HEK293 (cell line): ENCODE measurements around the gene AKT3.

Experiments used
- CTCF ChIA-PET: fragments of 350-600 bp; formaldehyde crosslinking; extraction: SDS; loops from one replicate; lab custom pipeline; 2021; ENCODE audit warnings: antibody characterized with exemption; lab: Yijun Ruan, JAX
- POLR2A ChIA-PET: fragments of 300-600 bp; formaldehyde crosslinking; extraction: SDS; loops from one replicate; lab custom pipeline; 2020; ENCODE audit warnings: antibody characterized with exemption, inconsistent platforms; lab: Yijun Ruan, JAX
- H3K27ac ChIP-seq: fragments of 200-500 bp; sonication (Bioruptor generic); 2 replicates; pipeline ENCODE4 v1.5.1; 2014; ENCODE audit warnings: low read depth, low read length, control low read depth, inconsistent platforms; ENCODE audit errors: extremely low read depth
- H3K36me3 ChIP-seq, 2 experiments: fragments of 200-500 bp in 1 of 2; sonication (Bioruptor generic) in 1 of 2; 1 replicate in 1 of 2; 2 replicates in 1 of 2; pipeline ENCODE4 v1.5.1; 2014 to 2017; ENCODE audit warnings: inconsistent platforms in 2 of 2, low read length in 2 of 2; ENCODE audit not compliant: control insufficient read depth in 2 of 2, insufficient read depth in 1 of 2
- H3K4me1 ChIP-seq: fragments of 200-500 bp; sonication (Bioruptor generic); 2 replicates; pipeline ENCODE4 v1.5.1; 2014; ENCODE audit warnings: mild to moderate bottlenecking, low read length, inconsistent platforms; ENCODE audit not compliant: control insufficient read depth, insufficient read depth
- H3K4me3 ChIP-seq: 2 replicates; pipeline ENCODE4 v1.5.1; 2011; ENCODE audit warnings: low read depth, mild to moderate bottlenecking, control low read depth, low read length, moderate library complexity
- H3K9me3 ChIP-seq: fragments of 200-500 bp; sonication (Bioruptor generic); 2 replicates; pipeline ENCODE4 v1.5.1; 2014; ENCODE audit warnings: low read depth, low read length, inconsistent platforms; ENCODE audit not compliant: control insufficient read depth, insufficient read depth
- OVOL3 ChIP-seq: fragments of 450-650 bp; formaldehyde crosslinking; IDR thresholded peaks from 2 replicates; pipeline ENCODE4 v1.5.1; 2016; ENCODE audit warnings: missing biosample characterization, missing genetic modification characterization
- PRDM2 ChIP-seq: fragments of 450-650 bp; formaldehyde crosslinking; IDR thresholded peaks from 2 replicates; pipeline ENCODE4 v1.5.1; 2016; ENCODE audit warnings: missing biosample characterization, missing genetic modification characterization, borderline replicate concordance
- RBAK ChIP-seq: fragments of 450-650 bp; formaldehyde crosslinking; IDR thresholded peaks from 2 replicates; pipeline ENCODE4 v1.5.1; 2016; ENCODE audit warnings: missing biosample characterization, missing genetic modification characterization
- ZFP3 ChIP-seq: fragments of 450-650 bp; formaldehyde crosslinking; IDR thresholded peaks from 2 replicates; pipeline ENCODE4 v1.5.1; 2016; ENCODE audit warnings: low read depth, missing biosample characterization, missing genetic modification characterization
- ZFP41 ChIP-seq: fragments of 450-650 bp; formaldehyde crosslinking; IDR thresholded peaks from 2 replicates; pipeline ENCODE4 v1.5.1; 2016; ENCODE audit warnings: missing biosample characterization, missing genetic modification characterization, borderline replicate concordance
- ZNF292 ChIP-seq: fragments of 450-650 bp; formaldehyde crosslinking; IDR thresholded peaks from 2 replicates; pipeline ENCODE4 v1.5.1; 2016; ENCODE audit warnings: low read depth, missing biosample characterization, missing genetic modification characterization, borderline replicate concordance
- ZNF335 ChIP-seq: fragments of 450-650 bp; formaldehyde crosslinking; conservative IDR thresholded peaks from 2 replicates; pipeline ENCODE4 v1.5.1; 2016; ENCODE audit warnings: missing biosample characterization, missing genetic modification characterization
- ZNF394 ChIP-seq: fragments of 450-650 bp; formaldehyde crosslinking; IDR thresholded peaks from 2 replicates; pipeline ENCODE4 v1.5.1; 2016; ENCODE audit warnings: missing biosample characterization, missing genetic modification characterization, mild to moderate bottlenecking, moderate library complexity, borderline replicate concordance
- ZNF426 ChIP-seq: fragments of 450-650 bp; formaldehyde crosslinking; IDR thresholded peaks from 2 replicates; pipeline ENCODE4 v1.5.1; 2017; ENCODE audit warnings: missing biosample characterization, missing genetic modification characterization, mild to moderate bottlenecking, inconsistent platforms, moderate library complexity
- ZNF600 ChIP-seq: fragments of 450-650 bp; formaldehyde crosslinking; IDR thresholded peaks from 2 replicates; pipeline ENCODE4 v1.5.1; 2016; ENCODE audit warnings: missing biosample characterization, missing genetic modification characterization
- ZNF664 ChIP-seq: fragments of 450-650 bp; formaldehyde crosslinking; IDR thresholded peaks from 2 replicates; pipeline ENCODE4 v1.5.1; 2016; ENCODE audit warnings: missing biosample characterization, missing genetic modification characterization
- ZNF776 ChIP-seq: fragments of 450-650 bp; formaldehyde crosslinking; IDR thresholded peaks from 2 replicates; pipeline ENCODE4 v1.5.0; 2017; ENCODE audit warnings: missing biosample characterization, missing genetic modification characterization, borderline replicate concordance
- ZSCAN5A ChIP-seq: fragments of 450-650 bp; formaldehyde crosslinking; IDR thresholded peaks from 2 replicates; pipeline ENCODE4 v1.5.1; 2016; ENCODE audit warnings: missing biosample characterization, missing genetic modification characterization
- TF ChIP-seq, protein P1 (sequence below): sonication (generic); formaldehyde crosslinking; IDR thresholded peaks from 2 replicates; pipeline ENCODE4 v1.8.1; 2022; ENCODE audit warnings: mild to moderate bottlenecking, moderate library complexity, missing genetic modification reagents
- TF ChIP-seq, protein P2 (sequence below): fragments of 450-650 bp; formaldehyde crosslinking; IDR thresholded peaks from 2 replicates; pipeline ENCODE4 v1.5.1; 2016; ENCODE audit warnings: missing biosample characterization, missing genetic modification characterization
- TF ChIP-seq, protein P3 (sequence below): fragments of 450-650 bp; formaldehyde crosslinking; IDR thresholded peaks from 2 replicates; pipeline ENCODE4 v1.5.1; 2016; ENCODE audit warnings: missing biosample characterization, missing genetic modification characterization
- TF ChIP-seq, protein P4 (sequence below): fragments of 450-650 bp; formaldehyde crosslinking; IDR thresholded peaks from 2 replicates; pipeline ENCODE4 v1.5.1; 2016; ENCODE audit warnings: missing biosample characterization, missing genetic modification characterization
- TF ChIP-seq, protein P5 (sequence below): fragments of 450-650 bp; formaldehyde crosslinking; IDR thresholded peaks from 2 replicates; pipeline ENCODE4 v1.5.1; 2017; ENCODE audit warnings: missing biosample characterization, missing genetic modification characterization

The AKT3 gene

DNA sequence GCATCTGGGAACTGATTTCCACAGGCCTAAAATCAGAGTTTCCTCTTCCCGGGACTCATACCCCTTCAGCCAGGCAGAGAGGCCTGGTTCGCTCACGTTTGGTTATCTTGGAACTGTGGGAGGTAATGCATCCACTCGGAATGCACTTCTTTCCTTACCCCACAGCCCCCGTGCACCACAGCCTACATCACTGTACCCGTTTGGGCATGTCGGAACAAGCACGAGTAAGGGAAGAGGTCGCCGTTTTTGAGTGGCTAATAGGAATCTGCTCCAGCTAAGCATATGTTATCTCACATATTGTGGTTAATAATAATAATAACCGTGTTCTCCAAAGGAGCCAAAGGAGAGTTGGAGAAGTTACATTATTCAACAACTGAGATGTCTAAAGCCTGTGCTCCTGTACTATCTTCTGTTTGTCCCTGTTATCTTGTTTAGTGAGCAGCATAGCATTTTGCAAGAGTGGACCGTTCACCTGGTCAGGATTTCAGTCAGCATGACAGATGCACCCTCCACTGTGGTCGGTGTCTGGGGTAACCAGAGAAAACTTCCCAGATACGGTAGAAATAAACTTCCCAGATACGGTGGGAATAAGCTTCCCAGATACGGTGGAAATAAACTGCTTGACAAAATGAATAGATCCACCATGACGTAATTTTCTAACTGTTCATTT lies 395.6 kb downstream of the AKT3 start:
- no peaks in the 10 kb centered on the region for H3K4me1 ChIP-seq
- no peaks in the 10 kb centered on the region for H3K36me3 ChIP-seq
- H3K9me3 ChIP-seq = no peaks in the 10 kb centered on the region
- no peak overlapping the region for H3K27ac ChIP-seq
- no peak overlapping the region for H3K4me3 ChIP-seq
- POLR2A ChIA-PET = no interaction called here
- TF ChIP-seq, protein P1, sequence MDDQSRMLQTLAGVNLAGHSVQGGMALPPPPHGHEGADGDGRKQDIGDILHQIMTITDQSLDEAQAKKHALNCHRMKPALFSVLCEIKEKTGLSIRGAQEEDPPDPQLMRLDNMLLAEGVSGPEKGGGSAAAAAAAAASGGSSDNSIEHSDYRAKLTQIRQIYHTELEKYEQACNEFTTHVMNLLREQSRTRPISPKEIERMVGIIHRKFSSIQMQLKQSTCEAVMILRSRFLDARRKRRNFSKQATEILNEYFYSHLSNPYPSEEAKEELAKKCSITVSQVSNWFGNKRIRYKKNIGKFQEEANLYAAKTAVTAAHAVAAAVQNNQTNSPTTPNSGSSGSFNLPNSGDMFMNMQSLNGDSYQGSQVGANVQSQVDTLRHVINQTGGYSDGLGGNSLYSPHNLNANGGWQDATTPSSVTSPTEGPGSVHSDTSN (CRISPR knock-in tag) = no peak
- TF ChIP-seq, protein P2, sequence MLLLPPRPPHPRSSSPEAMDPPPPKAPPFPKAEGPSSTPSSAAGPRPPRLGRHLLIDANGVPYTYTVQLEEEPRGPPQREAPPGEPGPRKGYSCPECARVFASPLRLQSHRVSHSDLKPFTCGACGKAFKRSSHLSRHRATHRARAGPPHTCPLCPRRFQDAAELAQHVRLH (tag by site-specific recombination) = no peak
- TF ChIP-seq ZFP41 (tag by site-specific recombination) (no peak), PRDM2 (no peak), ZNF335 (tag by site-specific recombination) (no peak), ZFP3 (tag by site-specific recombination) (no peak), ZNF600 (tag by site-specific recombination) (no peak), ZNF664 (tag by site-specific recombination) (no peak), RBAK (no peak), ZNF776 (tag by site-specific recombination) (no peak), ZNF394 (tag by site-specific recombination) (no peak), ZSCAN5A (no peak), ZNF292 (tag by site-specific recombination) (no peak), OVOL3 (tag by site-specific recombination) (no peak), ZNF426 (tag by site-specific recombination) (no peak)
- TF ChIP-seq, protein P3, sequence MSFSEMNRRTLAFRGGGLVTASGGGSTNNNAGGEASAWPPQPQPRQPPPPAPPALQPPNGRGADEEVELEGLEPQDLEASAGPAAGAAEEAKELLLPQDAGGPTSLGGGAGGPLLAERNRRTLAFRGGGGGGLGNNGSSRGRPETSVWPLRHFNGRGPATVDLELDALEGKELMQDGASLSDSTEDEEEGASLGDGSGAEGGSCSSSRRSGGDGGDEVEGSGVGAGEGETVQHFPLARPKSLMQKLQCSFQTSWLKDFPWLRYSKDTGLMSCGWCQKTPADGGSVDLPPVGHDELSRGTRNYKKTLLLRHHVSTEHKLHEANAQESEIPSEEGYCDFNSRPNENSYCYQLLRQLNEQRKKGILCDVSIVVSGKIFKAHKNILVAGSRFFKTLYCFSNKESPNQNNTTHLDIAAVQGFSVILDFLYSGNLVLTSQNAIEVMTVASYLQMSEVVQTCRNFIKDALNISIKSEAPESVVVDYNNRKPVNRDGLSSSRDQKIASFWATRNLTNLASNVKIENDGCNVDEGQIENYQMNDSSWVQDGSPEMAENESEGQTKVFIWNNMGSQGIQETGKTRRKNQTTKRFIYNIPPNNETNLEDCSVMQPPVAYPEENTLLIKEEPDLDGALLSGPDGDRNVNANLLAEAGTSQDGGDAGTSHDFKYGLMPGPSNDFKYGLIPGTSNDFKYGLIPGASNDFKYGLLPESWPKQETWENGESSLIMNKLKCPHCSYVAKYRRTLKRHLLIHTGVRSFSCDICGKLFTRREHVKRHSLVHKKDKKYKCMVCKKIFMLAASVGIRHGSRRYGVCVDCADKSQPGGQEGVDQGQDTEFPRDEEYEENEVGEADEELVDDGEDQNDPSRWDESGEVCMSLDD (tag by site-specific recombination) = no peak
- TF ChIP-seq, protein P4, sequence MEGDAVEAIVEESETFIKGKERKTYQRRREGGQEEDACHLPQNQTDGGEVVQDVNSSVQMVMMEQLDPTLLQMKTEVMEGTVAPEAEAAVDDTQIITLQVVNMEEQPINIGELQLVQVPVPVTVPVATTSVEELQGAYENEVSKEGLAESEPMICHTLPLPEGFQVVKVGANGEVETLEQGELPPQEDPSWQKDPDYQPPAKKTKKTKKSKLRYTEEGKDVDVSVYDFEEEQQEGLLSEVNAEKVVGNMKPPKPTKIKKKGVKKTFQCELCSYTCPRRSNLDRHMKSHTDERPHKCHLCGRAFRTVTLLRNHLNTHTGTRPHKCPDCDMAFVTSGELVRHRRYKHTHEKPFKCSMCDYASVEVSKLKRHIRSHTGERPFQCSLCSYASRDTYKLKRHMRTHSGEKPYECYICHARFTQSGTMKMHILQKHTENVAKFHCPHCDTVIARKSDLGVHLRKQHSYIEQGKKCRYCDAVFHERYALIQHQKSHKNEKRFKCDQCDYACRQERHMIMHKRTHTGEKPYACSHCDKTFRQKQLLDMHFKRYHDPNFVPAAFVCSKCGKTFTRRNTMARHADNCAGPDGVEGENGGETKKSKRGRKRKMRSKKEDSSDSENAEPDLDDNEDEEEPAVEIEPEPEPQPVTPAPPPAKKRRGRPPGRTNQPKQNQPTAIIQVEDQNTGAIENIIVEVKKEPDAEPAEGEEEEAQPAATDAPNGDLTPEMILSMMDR (tag by site-specific recombination) = no peak
- TF ChIP-seq, protein P5, sequence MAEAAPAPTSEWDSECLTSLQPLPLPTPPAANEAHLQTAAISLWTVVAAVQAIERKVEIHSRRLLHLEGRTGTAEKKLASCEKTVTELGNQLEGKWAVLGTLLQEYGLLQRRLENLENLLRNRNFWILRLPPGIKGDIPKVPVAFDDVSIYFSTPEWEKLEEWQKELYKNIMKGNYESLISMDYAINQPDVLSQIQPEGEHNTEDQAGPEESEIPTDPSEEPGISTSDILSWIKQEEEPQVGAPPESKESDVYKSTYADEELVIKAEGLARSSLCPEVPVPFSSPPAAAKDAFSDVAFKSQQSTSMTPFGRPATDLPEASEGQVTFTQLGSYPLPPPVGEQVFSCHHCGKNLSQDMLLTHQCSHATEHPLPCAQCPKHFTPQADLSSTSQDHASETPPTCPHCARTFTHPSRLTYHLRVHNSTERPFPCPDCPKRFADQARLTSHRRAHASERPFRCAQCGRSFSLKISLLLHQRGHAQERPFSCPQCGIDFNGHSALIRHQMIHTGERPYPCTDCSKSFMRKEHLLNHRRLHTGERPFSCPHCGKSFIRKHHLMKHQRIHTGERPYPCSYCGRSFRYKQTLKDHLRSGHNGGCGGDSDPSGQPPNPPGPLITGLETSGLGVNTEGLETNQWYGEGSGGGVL (tag by site-specific recombination) = no peak
- CTCF ChIA-PET = no interaction called here
